NCI-H1436 treated with DMSO at 0.1 percent for 48 hours (cell line): ENCODE results near the gene ALDH1A1.

Source experiments
- DNase-seq: peaks from one replicate; lab custom pipeline; 2025; lab: John Stamatoyannopoulos, UW

ALDH1A1 gene

GRCh38 chr9:72952914-72953313 lies at the start of gene ALDH1A1:
Gene ALDH1A1 (minus strand): TSS chr9:72953053. CDS start chr9:72953000, 53 bp downstream.
- DNase-seq: no peak

- no peak for DNase-seq
These were observed 49.0 kb upstream of the ALDH1A1 start for GRCh38 chr9:73001860-73002259.

GRCh38 chr9:72998363-72998762 lies 45.5 kb upstream of the ALDH1A1 start:
- DNase-seq: no peak

DNA sequence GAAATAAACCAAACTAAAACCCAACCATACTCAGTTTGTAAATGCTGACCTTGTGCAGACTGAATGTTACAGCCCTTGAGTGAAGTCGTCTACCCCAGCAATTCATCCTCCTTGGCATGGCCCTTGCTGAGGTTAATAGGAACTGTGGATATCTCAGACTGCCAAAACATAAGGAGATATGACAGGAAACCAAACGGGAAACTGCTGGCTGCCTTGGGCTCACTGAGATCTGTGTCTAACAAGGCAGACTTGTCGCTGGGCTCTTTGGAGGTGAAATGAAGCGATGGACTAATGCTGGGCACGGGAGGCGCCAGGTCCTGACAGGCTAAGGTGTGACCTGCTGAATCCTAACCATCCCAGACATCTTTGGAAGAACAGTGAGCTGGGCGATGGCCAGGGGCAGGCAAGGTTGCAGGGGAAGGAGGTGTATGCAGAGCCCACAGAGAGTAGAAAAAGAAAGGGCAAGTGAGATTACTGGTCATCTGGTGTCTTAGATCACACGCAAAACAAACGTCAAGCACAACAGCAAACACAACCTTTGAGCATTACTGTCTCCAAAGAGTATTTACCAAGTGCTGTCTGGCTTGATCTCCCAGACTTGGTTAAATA lies 44.6 kb upstream of the ALDH1A1 start:
- no peak for DNase-seq

GRCh38 chr9:72996684-72997314 lies 43.9 kb upstream of the ALDH1A1 start:
- DNase-seq: no peak

DNA sequence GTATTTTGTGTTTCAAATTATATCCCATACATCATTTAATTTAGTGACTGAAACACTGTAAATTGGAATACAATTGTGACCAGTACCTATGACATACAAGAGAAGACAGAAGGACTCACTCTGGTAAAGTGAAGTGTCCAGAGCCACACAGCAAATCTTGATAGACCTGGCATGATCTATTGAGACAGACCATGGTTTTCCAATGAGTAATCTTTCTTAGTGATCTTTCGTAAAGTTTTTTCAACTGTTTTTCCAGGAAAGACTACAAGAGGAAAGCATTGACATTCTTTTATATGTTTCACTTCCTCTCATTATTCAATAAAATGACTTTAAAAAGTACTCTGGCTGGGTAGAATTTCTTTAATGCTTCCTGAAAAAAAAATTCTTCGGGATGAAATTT lies 43.3 kb upstream of the ALDH1A1 start:
- no peak for DNase-seq

GRCh38 chr9:72995131-72996024 lies 42.5 kb upstream of the ALDH1A1 start:
- DNase-seq: no peak

DNA sequence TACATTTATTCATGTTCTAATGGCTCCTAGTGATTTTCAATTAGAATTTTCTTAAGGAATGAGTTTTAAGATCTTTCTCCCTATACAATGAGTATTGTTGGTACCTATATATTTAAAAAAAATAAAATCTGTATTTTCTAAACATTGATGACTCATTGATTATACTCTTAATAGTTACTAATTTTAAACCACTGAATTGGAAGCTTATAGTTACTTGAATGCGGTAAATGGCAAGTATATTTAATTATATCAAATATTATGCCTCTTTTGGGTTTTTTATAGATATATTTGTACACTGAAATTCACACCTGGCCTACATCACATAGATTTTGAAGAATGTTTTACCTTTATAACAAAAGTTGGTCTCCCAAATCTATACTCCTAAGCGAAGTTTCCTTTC lies 38.9 kb upstream of the ALDH1A1 start:
- no peak for DNase-seq

DNA sequence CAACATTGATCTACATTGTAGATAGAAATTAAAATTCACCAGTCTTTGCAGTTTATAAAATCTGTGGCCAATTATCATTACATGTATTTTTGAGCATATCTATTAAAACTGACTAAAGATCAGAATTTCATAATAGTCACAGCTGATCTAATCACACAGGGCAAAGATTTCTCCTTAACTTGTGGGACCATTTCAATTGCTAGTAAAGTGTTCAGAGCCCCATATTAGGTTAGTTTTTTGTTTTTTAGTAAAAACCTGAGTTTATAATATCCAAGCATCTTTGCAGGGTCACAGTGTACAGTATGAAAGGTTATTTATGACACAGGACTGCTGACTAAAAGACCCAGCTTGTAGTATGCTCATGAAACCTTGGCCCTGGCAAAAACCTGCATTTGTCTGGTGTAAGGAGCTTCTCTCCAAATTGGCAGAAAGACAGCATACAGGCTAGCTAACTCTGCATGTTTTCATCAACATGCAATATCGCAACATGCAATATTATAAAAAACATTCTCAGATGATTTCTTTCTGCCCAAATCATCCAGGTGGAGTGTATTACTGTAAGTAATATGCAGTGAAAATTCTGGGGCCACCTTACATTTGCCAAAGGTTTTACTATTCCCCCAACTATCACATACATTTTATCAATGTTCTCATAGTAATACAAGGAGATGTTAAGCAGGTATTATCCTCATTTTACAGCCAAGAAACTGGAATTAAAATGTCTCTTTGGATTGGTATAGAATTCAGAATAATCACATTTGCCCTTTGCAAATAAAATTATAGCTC lies 37.7 kb upstream of the ALDH1A1 start:
- no peak for DNase-seq

DNA sequence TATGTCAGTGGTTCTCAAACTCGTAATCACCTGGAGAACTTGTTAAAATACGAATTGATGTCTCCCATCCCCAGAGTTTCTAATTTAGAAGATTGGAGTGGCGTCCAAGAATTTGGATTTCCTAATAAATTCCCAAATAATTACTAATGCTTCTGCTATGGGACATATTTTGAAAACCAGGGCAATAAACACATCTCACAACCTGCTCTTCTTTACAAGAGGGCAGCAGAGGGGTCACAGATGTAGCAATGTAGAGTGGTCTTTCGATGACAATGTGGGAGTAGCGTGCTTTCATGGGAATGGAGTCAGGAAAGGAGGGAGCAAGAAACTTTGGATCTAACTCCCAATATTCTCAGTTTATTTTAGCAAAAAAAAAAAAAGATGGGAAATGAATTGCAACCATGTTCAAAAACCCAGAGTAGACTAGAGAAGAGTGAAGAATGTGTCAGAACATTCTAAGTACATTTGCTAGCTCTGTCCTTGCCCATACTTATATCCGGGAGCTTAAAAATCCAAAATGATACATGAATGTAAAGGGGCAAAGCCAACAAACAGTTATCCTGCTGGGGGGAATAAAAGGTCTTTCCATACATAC lies 33.8 kb upstream of the ALDH1A1 start:
- DNase-seq: no peak

GRCh38 chr9:72985746-72986145 lies 32.9 kb upstream of the ALDH1A1 start:
- DNase-seq: no peak

GRCh38 chr9:72984991-72985390 lies 32.1 kb upstream of the ALDH1A1 start:
- DNase-seq: no peak

- no peak for DNase-seq
These were observed 31.5 kb upstream of the ALDH1A1 start for GRCh38 chr9:72984226-72984947.

- DNase-seq: no peak
These were observed 30.8 kb upstream of the ALDH1A1 start for GRCh38 chr9:72983512-72984225.

DNA sequence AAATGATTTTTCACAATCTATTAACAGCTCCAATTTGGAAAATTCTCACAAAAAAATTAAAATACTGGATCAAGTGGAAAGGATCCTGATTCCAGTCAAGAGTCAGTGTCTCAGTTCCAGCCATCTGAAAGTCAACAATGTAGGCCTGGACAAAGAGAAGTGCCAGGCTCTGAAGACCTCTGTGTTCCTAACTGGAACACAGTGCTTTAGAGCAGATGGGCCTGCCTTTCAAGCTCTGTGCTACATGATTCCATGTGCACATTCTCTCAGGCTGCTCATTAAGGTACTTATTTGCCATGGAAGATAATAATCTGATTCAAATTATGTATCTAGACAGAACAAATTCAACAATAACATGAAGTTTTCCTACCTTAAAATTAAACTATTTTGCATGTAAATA lies 30.2 kb upstream of the ALDH1A1 start:
- DNase-seq: no peak

DNA sequence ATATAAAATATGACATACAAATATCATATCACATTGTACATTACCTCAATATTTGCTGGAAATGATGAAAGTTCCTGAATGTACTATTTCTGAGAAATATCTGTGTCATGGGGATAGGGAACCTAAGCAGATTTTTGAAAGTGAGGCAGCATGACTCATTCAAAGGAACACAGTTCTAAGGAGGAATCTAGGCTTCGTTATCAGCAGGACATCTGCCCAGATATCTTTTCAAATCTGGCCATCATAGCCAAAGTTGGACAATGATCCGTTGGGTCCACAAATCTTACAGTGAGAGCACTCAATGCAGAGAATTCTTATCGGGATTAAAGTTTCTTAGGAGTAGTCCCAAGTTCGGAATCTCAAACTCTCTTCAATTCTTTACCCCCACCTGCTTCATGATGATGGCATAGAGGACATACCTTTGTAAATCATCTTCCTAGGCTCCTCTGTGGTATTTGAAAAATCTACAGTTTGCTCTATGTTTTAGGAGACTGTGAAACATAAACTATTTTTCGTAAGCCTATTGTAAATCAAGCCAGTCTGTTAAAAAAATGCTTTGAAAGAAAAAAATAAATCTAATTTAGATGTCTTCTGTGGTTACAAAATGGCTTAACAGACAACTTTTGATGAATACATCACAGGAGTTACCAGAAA lies 29.4 kb upstream of the ALDH1A1 start:
- no peak for DNase-seq

DNA sequence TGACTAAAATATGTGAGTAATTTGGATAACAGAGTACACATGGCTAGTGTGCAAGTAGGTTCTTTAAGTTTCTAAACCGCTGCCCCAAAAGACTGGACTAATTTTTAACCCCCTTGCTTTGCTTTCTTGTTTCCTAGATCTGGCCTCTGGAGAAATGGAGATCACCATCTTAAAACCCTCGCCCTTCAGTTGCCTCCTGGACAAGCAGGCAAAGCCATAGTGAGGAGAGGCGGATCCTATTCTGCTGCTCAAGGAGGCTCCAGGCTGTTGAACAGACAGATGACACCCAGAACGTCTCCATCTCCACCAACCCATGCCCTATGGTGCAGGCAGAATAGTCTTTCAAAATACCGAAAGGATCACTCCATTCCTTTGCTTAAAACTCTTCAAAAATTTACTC lies 28.6 kb upstream of the ALDH1A1 start:
- no peak for DNase-seq

DNA sequence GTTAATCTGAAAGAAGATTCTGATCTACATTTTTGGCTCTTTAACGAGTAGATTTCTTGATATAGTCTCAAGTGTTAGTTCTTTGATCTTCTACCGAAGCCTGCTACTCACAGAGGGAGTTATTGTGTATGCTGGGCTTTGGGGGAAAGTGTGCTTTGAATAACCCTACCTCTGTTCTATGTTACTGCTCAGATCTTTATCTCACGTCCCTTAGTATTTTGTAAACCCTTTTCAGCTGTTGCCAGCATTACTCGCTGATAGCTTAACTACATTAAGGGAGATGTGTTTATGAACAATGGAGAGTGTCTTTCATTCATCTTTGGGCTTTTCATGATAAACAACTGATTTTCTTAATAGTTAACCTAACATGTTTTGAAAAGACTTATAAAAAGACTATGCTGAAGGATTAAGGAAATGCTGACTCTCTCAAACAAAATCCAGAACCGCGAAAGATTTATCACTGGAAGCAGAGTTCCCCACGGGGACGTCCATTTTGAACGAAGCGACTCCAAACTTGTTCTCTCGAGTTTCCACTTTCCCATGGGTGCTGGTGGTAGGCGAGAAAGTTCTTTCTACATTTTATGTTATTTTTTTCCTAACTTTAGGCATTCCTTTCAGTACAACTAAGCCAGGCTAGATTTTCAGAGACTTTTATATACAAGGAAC lies 27.9 kb upstream of the ALDH1A1 start:
- no peak for DNase-seq

GRCh38 chr9:72980183-72980582 lies 27.3 kb upstream of the ALDH1A1 start:
- no peak for DNase-seq
